Activated T-helper 17 cell treated with anti-CD3 and anti-CD28 coated beads, Interleukin-2, amount 50 U/mL, for 72 hours (primary cell): ENCODE results near the gene IGFL1. TPM values are rescaled to one million over a fixed set of nuclear protein-coding genes. Genes with fewer than 3 reads are reported as not detected.
"Not testable (repeated sequence)": the region's sequence is repeated elsewhere in the genome, so short reads cannot be mapped to it uniquely, and the experiment has no call there.

ENCODE experiments used
- ATAC-seq: fragments of 150-1000 bp; cut with Tn5 transposase; replicated peaks from 2 replicates; pipeline ENCODE4 v1.10.0; 2021; ENCODE audit warnings: mild to moderate bottlenecking, moderate library complexity
- H3K27ac Mint-ChIP-seq: one replicate; pipeline ENCODE4 v1.8.0; 2022; ENCODE audit warnings: mixed read lengths
- H3K27me3 Mint-ChIP-seq: one replicate; pipeline ENCODE4 v1.8.0; 2022; ENCODE audit warnings: mixed read lengths
- H3K36me3 Mint-ChIP-seq: one replicate; pipeline ENCODE4 v1.8.0; 2022; ENCODE audit warnings: low read depth, mild to moderate bottlenecking, mixed read lengths
- H3K4me1 Mint-ChIP-seq: one replicate; pipeline ENCODE4 v1.8.0; 2022; ENCODE audit warnings: mixed read lengths
- H3K4me3 Mint-ChIP-seq: one replicate; pipeline ENCODE4 v1.8.0; 2022; ENCODE audit warnings: mild to moderate bottlenecking, mixed read lengths
- H3K9me3 Mint-ChIP-seq: one replicate; pipeline ENCODE4 v1.8.0; 2022; ENCODE audit warnings: mixed read lengths
- total RNA-seq, 2 donors: library from RNA; stranded (reverse); gene quantifications; one replicate each; pipeline ENCODE4 v1.2.3, GENCODE V29; 2022

Gene IGFL1
- total RNA-seq, 2 donors from 2014 or later, result not detected

DNA sequence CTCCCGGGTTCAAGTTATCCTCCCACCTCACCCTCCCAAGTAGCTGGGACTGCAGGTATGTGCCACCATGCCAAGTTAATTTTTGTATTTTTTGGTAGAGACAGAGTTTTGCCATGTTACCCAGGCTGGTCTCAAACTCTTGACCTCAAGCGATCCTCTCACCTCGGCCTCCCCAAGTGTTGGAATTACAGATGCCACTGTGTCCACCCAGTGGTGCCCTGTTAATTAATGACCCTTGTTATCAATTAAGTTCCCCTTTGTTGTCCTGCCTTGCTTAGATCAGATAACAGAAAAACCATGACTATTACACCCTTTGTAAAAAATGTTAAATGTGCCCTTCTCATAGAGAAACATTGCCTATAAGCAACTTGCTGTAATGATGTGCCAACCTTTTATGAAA is 34.4 kb upstream of the IGFL1 start:
- H3K9me3 Mint-ChIP-seq, result no peaks in the 10 kb centered on the region
- no peak overlapping the region for H3K4me3 Mint-ChIP-seq
- peaks cover 46% of the 10 kb centered on the region for H3K27me3 Mint-ChIP-seq
- ATAC-seq, result no peak
- H3K4me1 Mint-ChIP-seq, result no peaks in the 10 kb centered on the region
- no peaks in the 10 kb centered on the region for H3K36me3 Mint-ChIP-seq
- no peak overlapping the region for H3K27ac Mint-ChIP-seq

DNA sequence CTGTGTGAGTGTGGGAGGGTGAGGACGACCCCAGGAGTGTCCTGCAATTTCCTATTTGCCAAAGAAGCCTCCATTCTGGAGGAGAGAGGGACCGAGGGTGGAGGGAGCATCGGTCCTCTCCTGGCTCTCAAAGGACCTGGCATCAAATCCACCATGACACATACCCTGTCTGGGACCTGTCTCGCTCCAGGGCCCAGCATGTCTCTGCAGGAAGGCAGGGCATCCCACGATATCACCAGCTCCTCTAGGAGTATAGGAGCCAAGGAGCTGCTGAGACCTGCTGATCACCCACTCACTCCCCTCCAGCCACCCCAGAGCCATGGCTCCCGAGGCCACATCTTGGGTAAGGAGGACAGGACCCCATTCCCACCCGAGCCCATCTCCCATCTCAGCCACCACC is 33.6 kb upstream of the IGFL1 start:
- not testable (repeated sequence) for H3K9me3 Mint-ChIP-seq, H3K4me3 Mint-ChIP-seq, H3K27ac Mint-ChIP-seq, ATAC-seq, H3K36me3 Mint-ChIP-seq, H3K4me1 Mint-ChIP-seq
- H3K27me3 Mint-ChIP-seq, result peaks cover 43% of the 10 kb centered on the region

DNA sequence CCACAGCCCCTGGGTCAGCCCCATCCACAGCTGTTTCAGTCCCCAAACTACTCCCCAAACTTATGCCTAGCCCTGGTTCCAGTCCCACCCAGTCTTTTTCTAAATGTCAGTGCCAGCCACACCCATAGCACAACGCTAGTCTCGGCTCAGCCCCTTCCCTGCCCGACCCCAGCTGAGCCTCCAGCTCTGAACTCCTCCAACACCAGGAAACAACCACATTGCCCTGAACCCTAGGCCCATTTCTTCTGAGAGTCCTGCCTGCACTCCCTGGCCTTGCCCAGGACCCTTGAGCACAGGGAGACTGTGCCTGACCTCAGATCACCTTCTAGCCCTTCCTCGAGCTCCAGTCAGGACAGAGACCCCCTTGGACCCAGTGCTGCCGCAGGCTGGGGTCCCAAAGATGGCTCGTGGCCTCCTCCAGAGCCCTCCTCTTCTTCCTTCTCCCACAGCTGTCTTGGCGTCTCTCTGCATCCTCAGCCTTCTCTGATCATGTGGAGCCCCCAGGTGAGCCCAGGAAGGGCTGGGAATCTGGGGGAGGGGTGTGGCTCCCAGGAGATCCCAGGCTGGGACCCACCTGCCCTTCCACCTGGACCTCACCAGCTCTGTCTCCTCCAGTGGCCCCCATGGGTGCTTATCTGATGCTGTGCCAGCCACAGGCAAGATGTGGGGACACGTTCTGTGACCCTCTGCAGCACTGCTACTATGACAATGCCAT is 33.0 kb upstream of the IGFL1 start:
- H3K36me3 Mint-ChIP-seq, result no peaks in the 10 kb centered on the region
- no peak overlapping the region for H3K27ac Mint-ChIP-seq
- H3K4me3 Mint-ChIP-seq, result no peak overlapping the region
- ATAC-seq, result no peak
- peaks cover 43% of the 10 kb centered on the region for H3K27me3 Mint-ChIP-seq
- H3K4me1 Mint-ChIP-seq, result no peaks in the 10 kb centered on the region
- no peaks in the 10 kb centered on the region for H3K9me3 Mint-ChIP-seq

DNA sequence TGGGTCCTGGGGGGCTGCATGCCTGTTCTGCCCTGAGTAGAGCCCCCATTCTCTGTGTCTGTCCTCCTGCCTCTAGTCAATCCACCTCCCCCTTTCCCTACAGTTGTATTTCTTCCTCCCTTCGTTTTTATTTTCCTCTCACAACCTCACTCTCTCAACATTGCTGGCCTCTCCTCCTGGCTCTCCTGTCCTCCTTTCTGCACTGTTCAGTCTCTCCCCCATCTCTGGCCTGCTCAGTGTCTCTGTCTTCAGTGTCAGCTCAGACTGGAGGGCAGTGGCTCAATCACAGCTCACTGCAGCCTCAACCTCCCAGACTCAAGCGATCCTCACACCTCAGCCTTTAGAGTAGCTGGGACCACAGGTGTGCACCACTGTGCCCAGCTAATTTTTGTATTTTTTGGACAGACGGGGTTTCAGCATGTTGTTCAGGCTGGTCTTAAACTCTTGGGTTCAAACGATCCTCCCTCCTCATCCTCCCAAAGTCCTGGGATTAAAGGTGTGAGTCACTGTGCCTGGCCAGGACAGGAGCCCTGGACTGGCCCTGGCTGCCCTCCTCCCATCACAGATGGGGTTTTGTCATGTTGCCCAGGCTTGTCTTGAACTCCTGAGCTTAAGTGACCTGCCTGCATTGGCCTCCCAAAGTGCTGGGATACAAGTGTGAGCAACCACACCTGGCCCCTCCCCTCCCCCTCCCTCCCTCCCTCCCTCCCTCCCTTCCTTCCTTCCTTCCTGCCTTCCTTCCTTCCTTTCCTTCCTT is 32.0 kb upstream of the IGFL1 start:
- Mint-ChIP-seq H3K27ac (no peak overlapping the region), H3K36me3 (no peaks in the 10 kb centered on the region), H3K27me3 (peaks cover 48% of the 10 kb centered on the region), H3K4me1 (peaks cover 6% of the 10 kb centered on the region), H3K4me3 (no peak overlapping the region), H3K9me3 (no peaks in the 10 kb centered on the region)
- no peak for ATAC-seq

DNA sequence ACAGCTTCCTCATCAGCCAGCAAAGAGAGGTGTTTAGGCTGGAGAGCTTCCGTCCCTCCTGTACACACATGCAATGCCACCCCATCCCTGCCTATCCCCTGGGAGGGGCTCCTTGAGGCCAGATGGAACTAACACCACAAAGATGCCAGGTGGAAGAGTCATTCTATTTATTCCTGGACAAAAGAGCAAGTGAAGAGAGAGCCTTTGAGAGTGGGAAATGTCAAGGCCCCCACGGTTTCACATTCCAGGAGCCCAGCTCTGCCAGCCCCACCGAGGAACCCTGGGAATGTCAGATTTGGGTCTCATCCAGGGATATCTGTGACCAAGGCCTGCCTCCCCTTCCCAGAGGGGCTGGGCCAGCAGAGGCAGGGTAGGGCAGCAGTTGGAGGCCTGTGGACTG is 30.8 kb upstream of the IGFL1 start:
- peaks cover 49% of the 10 kb centered on the region for H3K27me3 Mint-ChIP-seq

DNA sequence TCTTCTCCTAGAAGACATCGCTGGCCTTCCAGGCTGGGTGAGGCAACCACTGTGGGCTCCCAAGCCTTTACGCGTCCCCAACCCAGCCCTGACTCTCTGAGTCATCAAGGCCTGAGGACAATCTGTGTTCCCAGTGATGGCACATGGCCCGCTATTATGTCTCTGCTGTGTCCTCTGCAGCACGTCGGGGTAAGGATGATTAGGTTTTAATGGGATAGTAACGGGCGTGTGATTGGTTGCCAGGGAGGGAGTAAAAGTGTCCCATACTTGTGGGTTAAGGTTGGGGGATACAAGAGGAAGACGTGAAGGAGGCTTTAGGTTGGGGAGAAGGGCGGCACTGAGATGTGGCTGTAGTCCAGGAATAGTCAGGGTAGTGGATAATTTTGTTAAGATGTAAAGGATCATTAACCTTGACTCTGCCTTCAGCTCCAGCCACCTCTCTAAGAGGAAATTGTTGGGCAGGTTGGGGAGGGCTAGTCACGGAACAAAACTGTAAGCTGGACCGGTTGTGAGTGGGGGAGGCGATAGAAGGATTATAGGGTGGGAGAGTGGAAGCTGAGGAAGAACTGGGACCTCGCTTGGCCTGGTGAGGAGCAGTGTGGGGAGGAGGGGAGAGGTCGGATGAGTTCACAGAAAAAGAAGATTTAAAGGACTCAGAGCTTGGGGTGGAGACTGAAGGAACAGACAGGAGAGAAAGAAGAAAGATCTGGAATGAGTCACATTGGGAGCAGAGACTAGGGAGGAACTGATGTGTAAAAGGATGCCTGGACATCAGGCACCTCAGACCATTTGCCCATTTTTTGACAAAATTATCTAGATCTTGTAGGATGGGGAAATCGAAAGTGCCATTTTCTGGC is 27.9 kb upstream of the IGFL1 start:
- Mint-ChIP-seq H3K36me3 (no peaks in the 10 kb centered on the region), H3K4me3 (no peak overlapping the region), H3K4me1 (peaks cover 6% of the 10 kb centered on the region), H3K27me3 (peaks cover 38% of the 10 kb centered on the region), H3K9me3 (no peaks in the 10 kb centered on the region), H3K27ac (no peak overlapping the region)
- ATAC-seq, result no peak

More for the DNA sequence above, 30.8 kb upstream of the IGFL1 start:
- ATAC-seq, result no peak
- no peak overlapping the region for H3K4me3 Mint-ChIP-seq
- H3K9me3 Mint-ChIP-seq, result no peaks in the 10 kb centered on the region
- no peak overlapping the region for H3K27ac Mint-ChIP-seq
- H3K36me3 Mint-ChIP-seq, result no peaks in the 10 kb centered on the region
- peaks cover 6% of the 10 kb centered on the region for H3K4me1 Mint-ChIP-seq

DNA sequence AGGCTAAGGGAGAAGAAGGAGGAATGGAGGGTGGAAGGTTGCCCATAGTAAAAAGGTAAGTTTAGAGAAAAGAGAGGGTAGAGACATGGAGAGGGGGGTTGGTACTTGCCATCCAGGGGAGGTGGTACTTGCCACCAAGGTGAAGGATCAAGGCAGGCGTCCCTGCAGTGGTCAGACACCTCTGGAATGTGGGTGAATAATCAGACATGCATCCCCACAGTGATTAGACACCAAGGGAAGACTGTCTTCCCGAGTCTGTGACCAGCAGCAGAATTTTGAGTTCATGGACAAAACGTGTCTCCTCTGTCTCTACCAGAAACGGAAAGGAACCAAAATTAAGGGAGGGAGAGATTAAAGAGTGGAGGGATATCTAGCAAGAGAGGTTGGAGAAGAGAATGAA is 27.1 kb upstream of the IGFL1 start:
- ATAC-seq, result no peak
- Mint-ChIP-seq H3K36me3 (no peaks in the 10 kb centered on the region), H3K9me3 (no peaks in the 10 kb centered on the region), H3K4me1 (peaks cover 6% of the 10 kb centered on the region), H3K4me3 (no peak overlapping the region), H3K27ac (no peak overlapping the region), H3K27me3 (peaks cover 31% of the 10 kb centered on the region)

DNA sequence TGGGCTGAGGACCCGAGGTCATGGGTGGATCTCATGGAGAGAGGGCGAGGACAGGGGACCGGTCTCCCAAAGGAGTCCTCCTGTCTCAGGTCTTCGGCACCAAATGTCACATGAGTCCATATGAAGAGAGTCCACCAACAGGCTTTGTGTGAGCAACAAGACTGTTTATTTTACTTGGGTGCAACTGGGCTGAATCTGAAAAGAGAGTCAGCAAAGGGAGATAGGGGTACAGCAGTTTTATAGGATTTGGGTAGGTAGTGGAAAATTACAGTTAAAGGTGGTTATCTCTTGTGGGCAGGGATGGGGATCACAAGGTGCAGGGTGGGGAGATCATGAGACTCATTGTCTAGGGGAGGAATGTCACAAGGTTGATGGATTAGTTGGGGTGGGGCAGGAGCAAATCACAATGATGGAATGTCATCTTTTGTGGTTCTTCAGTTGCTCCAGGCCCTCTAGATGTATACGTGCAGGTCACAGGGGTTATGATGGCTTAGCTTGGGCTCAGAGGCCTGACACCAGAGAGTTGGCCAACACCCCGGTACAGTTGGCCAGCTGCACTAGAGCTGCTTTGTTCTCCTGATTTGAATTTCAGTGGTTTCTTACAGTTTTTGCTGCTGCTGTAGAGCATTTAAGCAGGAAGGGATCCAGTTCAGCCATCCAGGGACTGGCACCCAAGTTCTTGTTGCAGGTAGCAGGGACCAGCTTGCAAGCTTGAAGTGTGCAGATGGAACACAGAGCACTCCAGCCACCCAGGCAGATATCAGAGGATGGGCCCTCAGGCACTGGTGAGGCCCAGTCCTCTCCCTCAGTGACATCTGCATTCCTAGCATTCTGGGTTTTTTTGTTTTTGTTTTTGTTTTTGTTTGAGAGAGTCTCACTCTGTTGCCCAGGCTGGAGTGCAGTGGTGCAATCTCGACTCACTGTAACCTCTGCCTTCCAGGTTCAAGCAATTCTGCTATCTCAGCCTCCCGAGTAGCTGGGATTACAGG is 26.4 kb upstream of the IGFL1 start:
- H3K27ac Mint-ChIP-seq, result no peak overlapping the region
- H3K4me3 Mint-ChIP-seq, result no peak overlapping the region
- peaks cover 32% of the 10 kb centered on the region for H3K27me3 Mint-ChIP-seq
- H3K9me3 Mint-ChIP-seq, result no peaks in the 10 kb centered on the region
- ATAC-seq, result no peak
- H3K36me3 Mint-ChIP-seq, result no peaks in the 10 kb centered on the region
- peaks cover 6% of the 10 kb centered on the region for H3K4me1 Mint-ChIP-seq

DNA sequence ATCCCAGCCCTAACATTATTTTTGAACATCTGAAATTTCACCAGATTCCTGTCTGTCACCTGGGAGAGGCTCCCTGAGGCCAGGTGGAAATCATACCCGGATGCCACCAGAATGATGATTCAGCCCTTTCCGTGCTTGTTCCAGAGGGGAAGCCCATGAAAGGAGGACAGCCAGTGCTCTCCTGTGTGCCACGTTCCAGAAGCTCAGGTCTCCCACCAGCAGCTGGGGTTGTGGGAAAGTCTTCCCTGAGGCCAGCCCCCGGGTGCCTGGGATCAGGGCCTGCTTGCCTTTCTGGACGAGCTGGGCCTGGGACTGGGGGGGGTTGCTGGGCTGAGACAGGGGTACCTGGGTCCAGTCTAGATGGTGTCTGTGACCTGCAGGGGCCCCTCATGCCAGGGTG is 25.5 kb upstream of the IGFL1 start:
- no peak overlapping the region for H3K4me3 Mint-ChIP-seq
- H3K9me3 Mint-ChIP-seq, result no peaks in the 10 kb centered on the region
- H3K27me3 Mint-ChIP-seq, result peaks cover 36% of the 10 kb centered on the region
- ATAC-seq, result no peak
- no peak overlapping the region for H3K27ac Mint-ChIP-seq
- peaks cover 6% of the 10 kb centered on the region for H3K4me1 Mint-ChIP-seq
- no peaks in the 10 kb centered on the region for H3K36me3 Mint-ChIP-seq

DNA sequence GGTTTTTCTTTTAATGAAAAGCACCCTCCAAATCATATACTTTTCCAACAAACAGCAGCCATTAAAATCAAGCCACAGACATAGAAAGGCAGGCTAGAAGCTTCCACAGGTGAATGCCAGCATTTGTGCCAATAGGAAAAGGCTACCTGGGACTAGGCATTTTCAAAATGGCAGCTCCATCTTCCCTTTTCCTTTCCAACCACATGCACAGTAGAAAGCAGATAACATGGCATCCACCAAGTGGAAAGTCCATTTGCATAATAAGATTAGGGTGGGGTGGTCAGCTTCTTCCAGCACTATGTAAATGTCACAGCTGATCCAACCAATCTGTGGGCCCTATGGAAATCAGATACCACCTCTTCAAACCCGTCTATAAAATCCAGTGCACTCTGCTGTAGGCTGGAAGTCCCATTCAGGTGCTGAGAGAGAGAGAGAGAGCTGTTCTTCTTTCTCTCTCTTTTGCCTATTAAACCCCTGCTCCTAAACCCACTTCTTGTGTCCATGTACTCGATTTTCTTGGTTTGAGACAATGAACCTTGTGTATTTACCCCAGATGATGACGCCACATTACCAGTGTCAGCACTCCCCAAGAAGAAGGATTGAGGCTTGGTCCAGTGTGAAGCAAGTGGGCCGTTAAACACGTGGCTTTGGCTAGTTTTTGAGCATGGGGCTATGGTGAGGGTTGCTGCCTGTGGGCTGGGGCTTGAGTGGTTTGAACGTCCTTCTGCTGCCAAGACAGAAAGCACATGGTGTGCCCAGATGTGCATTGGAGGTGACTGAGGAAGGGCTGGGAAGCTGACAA is 24.2 kb upstream of the IGFL1 start:
- H3K36me3 Mint-ChIP-seq, result no peaks in the 10 kb centered on the region

DNA sequence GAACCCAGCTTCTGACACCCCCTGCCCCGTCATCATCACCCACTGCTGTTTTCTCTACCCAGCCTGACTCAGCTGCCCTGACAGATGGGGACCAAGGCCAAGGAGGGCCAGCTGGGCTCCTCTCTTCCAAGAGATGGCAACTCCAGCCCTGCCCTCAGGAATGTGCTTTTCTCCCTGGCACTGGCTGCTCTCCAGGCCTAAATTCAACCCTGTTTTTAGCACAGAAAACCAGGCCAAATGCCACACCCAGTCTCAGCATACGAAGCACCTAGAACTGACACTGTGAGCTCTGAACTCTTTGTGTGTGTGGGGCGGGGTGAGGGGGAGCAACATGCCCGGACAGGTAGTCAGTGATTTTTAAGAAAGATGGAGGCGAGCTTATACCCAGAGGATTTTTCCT is 23.4 kb upstream of the IGFL1 start:
- H3K27me3 Mint-ChIP-seq, result peaks cover 39% of the 10 kb centered on the region
- H3K27ac Mint-ChIP-seq, result no peak overlapping the region
- no peaks in the 10 kb centered on the region for H3K36me3 Mint-ChIP-seq
- H3K4me3 Mint-ChIP-seq, result no peak overlapping the region
- peaks cover 14% of the 10 kb centered on the region for H3K4me1 Mint-ChIP-seq
- H3K9me3 Mint-ChIP-seq, result no peaks in the 10 kb centered on the region
- ATAC-seq, result no peak

More for the DNA sequence above, 24.2 kb upstream of the IGFL1 start:
- peaks cover 14% of the 10 kb centered on the region for H3K4me1 Mint-ChIP-seq
- H3K27me3 Mint-ChIP-seq, result peaks cover 43% of the 10 kb centered on the region
- no peaks in the 10 kb centered on the region for H3K9me3 Mint-ChIP-seq
- no peak for ATAC-seq
- H3K27ac Mint-ChIP-seq, result no peak overlapping the region
- H3K4me3 Mint-ChIP-seq, result no peak overlapping the region

DNA sequence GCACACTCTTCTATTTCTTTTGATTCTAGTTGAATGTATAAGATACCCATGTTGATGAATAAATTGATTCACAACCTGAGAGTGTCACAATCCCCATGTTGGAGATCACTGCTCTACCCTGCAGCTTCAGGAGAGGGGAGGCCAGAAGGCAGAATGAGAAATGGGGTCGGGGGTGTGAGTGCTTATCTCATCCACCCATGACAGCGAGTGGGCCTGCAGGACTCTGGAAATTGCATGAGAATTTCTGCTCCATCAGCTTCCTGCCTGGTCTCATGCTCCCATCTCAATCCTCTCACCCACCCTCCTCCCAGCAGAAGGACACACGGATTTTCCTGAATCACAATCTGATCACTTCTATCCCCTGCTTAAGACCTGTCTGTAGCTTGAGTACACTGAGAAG is 22.9 kb upstream of the IGFL1 start:
- Mint-ChIP-seq H3K27me3 (peaks cover 34% of the 10 kb centered on the region), H3K4me3 (no peak overlapping the region), H3K27ac (no peak overlapping the region), H3K9me3 (no peaks in the 10 kb centered on the region), H3K4me1 (peaks cover 14% of the 10 kb centered on the region), H3K36me3 (no peaks in the 10 kb centered on the region)
- ATAC-seq, result no peak

DNA sequence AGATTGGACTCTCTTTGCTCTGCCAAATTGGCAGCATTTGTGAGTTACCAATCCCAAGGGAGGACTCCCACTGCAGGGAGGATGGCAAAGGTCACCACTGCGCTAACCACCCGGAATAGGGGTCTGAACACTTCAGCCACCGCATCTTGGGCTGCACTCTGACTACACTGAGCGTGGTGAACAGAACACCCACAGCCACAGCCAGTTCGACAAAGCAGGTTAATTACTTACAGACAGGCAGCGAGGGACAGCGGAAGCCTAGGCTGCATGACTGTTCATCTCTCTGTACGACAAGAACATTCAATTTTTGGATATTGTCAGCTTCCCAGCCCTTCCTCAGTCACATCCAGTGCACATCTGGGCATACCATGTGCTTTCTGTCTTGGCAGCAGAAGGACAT is 21.7 kb upstream of the IGFL1 start:
- not testable (repeated sequence) for H3K27ac Mint-ChIP-seq, H3K4me3 Mint-ChIP-seq, H3K36me3 Mint-ChIP-seq, ATAC-seq, H3K9me3 Mint-ChIP-seq, H3K4me1 Mint-ChIP-seq
- peaks cover 28% of the 10 kb centered on the region for H3K27me3 Mint-ChIP-seq
